ENCODE results near the gene KCNK1.

Gene KCNK1

DNA sequence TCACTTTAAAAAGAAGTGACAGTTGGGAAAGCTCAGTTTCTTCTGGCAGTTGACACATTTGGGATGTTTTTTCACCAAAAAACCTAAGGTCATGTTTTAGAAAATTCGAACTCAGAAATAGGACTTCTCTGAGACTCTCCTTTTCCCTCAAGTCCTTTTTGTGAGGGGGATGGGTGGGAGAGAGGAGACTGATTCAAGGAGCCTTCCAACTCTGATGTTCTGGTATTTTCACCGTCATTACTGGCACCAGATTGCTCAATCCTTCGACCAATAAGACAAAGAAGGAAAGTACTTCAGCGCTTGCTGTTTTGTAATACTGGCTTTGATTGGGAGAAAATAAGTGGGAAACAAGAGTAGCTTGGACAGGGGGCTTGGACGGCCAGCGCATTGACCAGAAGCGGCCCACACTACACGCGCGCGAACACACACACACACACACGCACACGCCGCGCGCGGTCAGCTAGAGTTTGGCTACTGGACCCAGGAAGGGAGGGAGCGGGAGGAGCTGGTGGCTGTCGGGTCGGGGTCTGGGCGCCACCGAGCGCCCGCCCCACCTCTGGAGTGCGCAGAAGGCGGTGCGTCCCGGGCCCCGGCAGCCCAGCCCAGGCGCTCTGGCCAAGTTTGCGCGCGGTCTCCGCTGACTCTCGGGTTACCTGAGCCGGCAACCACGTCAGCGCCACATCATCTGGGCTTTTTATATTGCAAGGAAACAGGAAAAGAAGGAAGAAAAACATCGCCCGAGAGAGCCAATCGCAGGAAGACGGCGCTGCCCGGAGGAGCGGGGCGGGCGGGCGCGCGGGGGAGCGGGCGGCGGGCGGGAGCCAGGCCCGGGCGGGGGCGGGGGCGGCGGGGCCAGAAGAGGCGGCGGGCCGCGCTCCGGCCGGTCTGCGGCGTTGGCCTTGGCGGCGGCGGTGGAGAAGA is at the start of gene KCNK1:
Gene KCNK1, plus strand, starts transcription at position 855 of the 921 bp plus-strand sequence. Its CDS starts 66 bp downstream, at position 921.
- DNase-seq, result no peak

DNA sequence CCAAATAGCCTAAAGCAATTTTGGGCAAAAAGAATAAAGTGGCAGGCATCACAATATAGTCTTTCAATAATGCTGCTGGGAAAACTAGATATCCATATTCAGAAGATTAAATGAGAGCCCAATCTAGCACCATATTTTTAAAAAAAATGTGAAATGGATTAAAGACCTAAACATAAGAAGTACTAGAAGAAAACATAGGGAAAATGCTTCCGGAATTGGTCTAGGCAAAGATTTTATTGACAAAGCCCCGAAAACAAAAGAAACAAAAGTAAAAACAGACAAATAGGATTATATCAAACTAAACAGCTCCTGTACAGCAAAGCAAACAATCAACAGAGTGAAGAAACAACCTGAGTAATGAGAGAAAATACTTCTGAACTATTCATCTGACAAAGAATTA is 48.6 kb upstream of the KCNK1 start:
- no peak for DNase-seq

DNA sequence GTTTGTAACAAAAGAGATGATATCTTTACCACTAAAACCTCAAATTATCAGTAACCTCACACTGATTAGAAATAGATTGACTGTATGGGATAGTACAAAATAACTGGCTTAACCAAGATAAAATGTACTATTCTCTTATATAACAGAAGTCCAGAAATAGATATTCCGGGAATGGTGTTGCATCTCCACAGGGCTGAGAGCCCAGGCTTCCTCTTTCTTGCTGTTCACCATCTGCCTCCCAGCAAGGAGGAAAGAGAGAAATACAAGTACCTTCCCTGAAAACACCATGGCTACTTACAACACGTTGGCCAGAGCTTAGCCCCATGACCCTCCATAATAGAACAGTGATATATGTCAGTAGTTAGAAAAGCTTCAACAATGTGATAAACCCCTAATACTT is 47.0 kb upstream of the KCNK1 start:
- no peak for DNase-seq

DNA sequence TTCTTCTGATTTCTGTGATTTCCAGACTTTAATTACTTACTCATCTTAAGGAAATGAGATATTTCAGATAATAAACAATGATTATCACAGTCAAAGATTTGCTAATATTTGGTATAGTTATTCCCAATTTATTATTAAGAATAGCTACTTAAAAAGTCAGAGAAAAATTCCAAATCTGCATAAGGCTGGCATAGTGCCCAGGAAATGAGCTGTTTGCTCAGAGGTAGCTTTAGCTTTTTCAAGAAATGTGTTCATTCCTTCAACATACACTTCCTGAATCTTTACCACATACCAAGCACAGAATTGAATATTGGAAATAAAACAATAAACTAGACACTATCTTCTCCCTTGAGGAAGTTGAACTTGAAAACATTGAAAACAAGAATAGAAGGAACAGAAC is 44.3 kb upstream of the KCNK1 start:
- no peak for DNase-seq

DNA sequence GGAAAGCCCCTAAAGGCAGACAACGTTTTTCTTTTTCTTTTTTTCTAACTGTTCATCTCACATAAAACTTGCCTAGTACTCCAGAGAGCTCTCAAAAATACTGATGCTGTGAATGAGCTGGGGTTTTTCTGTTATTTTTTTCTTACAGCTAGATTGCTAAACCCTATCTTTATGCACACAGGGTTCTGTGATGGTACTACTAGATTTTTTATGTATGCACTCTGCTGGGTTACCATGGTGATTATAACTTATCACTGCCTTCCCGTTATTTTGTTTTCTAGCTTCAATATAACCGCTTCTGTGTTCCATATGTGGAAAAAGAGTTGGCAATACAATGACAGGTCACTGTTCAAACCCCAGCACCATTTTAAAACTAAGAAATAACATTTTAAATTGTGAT is 43.7 kb upstream of the KCNK1 start:
- DNase-seq, result no peak

DNA sequence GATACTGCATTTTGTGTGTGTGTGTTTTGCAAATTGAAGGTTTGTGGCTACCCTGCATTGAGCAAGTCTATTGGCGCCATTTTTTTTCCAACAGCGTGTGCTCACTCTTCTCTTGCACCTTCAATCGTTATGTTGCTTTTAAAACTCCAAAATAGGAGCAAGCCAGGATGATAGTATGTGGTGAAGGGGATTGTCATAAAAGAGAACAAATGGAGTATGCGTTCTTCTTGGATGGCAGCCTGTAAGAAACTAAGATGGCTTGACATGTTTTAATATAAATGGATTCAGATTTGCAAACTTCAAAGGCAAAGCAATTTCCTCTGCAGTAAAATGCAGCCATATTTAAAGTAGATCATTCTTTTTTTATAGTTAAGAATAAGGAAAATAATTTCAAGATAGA is 43.2 kb upstream of the KCNK1 start:
- DNase-seq, result no peak

DNA sequence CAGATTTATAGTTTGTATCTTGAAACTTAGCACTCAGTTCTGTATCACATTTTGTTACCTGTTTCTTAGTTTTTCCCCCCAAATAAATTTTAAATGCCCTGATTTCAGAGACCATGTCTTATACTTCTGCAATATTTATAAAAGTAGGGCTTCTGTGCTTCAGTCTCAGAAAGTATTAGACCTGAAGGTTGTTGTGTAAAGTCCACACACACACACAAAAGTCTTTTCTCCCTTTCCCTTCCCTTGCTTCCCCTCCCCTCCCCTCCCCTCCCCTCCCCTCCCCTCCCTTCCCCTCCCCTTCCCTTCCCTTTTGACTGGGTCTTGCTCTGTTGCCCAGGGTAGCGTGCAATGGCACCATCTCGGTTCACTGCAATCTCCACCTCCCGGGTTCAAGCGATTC is 41.0 kb upstream of the KCNK1 start:
- no peak for DNase-seq

DNA sequence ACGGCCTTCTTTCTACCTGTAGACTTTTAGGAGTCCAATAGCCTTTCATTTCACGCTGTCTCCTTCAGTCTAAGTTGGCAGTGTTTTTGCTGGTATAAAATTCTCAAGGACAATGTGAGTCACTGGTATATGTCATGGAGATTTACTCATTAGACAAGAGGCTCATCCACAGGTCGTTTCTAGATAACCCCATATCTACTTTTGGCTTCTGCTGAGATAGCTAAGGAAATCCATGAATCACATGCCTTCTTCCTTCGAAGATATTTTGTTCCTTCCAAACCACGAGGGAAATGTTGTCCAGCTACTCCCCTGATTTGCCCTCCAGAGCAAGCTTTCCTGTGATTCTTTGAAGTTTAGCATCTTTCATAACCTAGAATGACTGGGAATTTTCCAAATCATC is 38.5 kb upstream of the KCNK1 start:
- no peak for DNase-seq

DNA sequence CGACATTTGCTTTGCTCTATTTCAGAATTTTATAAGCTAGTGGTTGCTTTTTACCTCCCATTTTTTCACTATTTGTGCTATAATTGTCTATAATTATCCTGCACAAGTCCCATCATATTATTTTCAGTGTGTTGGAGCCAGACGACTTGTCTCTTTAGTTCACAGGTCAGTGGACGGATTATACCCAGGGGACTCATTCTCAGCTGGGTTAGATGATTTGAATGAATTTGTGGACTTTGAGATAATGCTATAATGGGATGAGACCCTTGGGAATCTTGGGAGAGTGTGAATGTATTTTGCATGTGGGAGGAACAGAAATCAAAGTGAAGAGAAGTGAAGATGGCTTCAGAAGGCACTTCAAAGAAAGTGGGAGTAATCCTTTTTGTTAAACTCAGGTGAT is 31.5 kb upstream of the KCNK1 start:
- no peak for DNase-seq

DNA sequence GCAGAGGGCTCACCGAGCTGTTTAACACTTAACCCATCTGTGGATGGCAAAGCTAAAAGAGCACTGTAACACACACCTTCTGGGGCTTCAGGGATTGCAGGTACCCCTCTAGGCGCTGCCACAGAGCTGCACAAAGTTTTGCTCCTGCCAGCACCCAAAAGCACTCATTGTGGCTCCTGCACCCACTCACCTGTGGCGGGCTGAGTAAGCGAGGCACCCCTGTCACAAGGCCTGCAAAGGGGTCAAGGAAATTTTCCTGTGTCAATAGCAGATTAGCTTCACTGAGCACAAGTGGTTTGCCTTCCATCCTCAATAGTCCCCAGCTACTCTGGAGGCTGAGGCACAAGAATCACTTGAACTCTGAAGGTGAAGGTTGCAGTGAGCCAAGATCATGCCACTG is 29.5 kb upstream of the KCNK1 start:
- DNase-seq, result no peak

DNA sequence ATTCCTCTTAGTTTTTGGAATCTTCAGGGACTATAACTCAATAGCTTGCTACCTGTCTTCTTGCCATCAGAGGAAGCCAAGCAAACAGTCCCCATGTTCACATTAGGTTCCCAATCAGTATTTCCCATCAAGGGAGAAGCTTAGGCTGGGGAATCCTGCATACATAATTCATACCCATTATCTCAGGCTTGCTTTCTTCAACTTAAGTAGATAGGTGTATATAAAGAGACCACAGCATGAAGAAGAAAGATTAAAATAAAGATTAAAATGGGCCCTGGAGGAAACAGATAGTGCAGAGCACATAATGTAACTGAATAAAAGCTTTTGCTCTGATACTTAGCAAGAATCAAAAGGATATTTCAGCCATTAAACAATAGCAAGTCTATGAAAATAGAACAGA is 29.0 kb upstream of the KCNK1 start:
- no peak for DNase-seq

DNA sequence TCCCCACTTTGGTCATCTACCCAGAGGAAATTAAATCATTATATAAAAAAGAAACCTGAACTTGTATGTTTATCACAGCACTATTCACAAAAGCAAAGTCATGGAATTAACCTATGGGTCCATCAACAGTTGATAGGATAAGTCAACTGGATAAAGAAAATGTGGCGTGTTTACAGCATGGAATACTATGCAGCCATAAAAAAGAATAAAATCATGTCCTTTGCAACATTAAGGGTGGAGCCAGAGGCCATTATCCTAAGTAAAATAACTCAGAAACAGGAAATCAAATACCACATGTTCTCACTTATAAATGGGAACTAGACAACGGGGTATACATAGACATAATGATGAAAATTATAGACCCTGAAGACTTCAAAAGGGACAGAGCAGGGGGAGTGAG is 27.6 kb upstream of the KCNK1 start:
- no peak for DNase-seq

DNA sequence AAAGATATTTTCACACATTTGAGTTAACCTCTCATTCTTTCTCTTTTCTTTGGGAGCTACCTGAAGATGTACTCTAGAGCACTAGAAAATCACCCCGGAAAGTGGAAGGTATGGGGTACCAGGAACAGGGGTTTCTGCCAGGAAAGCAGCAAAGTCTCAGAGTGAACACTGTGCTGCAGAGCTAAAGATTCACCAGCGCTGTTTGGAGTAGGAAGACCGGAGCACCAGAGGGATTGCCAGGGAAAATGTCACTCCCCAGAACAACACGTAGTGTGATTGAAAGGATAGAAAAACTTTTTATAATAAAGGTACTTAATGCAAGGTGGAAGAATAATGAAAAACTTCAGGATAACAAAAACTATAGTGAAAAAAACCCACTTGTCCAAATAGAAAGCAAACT is 26.7 kb upstream of the KCNK1 start:
- no peak for DNase-seq

DNA sequence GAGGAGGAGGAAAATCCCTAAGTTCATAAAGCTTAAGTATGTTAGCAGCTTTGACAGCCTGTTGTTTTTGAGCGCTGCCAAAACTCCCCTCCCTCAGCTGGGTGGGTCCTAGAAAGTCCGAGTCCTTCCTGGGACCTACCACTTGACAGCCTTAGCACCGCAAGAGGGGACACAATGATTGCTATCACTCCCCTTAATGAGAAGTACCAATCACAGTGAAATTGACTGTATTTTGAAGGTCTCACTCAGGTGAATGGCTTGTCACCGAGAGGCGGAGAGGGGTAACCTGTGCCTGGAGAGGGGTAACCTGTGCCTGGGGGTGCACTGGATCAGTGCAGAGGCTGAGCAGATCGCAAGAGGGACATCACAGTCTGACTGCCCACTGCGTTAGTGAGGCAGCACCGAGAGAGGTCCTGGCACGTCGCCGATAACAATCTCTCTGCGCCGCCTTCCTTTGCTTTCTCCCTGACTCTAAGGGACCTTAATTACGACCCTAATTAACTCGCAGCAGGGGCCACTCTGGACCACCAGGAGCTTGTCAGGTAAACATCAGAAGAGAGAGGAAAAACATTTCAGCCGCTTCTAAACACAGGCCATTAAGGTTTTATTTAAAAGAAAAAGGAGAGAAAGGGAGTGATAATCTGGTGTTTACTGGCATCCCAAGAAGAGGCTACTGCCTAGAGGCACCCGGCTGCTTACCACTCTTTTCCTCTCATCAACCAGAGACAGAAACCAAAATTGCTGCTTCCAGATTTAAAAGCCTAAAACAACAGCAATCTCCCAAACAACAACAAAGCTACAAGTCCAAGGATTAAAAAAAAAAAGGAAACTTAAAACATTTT is 25.7 kb upstream of the KCNK1 start:
- no peak for DNase-seq

DNA sequence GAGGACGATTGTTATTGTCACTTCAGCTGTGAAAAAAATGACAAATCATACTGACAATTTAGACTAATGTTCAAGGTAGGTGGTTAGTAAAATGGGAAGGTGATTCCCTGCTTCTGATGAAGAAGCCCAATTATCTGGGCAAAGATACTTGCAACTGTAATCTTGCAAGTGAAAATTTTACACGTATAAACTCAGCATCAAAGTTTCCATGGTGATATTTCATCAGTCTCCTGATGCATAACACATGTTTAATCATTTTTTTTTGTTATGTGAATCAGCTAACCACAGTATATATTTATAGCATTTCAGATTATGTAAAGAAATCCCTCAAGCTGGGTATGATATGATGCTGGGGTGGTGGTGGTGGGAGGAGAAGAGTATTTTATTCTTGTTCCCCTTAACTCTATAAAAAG is 16.4 kb upstream of the KCNK1 start:
- DNase-seq, result no peak

DNA sequence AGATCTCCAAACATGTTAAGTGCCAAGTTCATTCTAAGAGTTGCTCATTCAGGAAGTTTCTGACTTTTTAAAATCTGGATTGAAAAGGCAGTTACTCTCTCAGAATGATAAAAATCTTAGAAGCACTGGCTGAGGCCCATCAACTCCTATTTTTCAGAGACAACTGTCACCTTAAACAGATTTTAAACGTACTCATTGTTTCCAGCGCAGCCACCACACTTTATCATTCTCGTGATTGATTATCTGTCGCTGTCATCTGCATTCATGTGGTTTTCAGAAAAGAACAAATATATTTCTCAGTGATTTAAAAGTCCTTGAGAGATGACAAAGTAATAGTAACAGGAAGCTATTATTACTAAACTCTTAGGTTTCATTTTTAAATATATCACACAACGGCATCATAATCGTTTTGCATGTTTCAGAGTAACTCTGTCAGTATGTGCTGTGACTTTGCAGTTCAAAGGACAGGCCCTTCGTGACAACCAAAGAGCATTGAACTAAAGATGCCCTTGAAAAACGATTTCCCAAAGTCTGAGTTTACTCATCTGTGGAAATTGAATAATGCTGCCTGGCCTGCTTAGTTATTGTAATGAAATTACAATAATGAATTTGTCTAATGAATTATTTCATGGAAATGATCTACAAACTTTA is 14.9 kb upstream of the KCNK1 start:
- no peak for DNase-seq

DNA sequence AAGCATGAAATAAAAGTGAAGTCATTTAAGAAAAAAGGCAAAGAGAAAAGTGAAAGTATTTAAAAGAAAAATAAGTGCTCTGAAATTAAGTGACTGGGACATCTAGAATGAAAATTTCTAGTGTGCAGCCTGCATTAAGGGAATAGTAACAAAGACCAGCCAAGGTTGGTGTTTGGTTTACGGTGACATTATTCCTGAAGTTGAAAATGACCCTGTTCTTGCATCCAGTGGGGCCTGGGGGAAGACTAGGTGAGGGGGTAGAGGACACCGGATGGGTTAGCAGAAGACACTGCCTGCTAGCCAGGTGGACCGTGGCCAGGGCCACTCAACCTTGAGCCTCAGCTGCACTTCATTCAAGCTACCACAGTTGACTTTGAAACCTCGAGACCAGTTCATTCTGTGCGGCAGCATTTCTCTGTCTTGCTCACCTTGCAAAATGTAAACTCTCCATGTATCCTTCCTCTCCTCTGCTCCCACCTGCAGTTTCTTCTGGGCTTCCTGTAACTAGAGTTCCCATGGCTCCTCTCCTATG is 14.3 kb upstream of the KCNK1 start:
- no peak for DNase-seq

DNA sequence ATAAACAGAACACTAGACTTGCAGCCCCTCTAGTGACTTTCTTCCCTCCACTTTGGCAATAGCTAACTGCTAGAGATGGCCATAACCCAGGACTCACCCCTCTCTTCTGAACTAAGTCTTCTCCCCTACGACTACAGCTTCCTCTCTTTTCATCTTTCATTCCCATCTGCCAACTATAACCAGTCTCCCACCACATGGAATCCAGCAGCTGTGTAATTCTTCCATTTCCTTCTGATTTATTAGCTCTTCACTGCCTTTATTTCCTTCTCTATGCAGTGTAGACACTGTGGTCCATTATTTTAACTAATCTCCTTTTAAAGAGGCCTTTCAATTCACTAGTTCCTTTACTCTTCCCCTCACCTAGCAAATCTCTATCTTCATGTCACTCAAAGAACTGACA is 13.4 kb upstream of the KCNK1 start:
- DNase-seq, result no peak

DNA sequence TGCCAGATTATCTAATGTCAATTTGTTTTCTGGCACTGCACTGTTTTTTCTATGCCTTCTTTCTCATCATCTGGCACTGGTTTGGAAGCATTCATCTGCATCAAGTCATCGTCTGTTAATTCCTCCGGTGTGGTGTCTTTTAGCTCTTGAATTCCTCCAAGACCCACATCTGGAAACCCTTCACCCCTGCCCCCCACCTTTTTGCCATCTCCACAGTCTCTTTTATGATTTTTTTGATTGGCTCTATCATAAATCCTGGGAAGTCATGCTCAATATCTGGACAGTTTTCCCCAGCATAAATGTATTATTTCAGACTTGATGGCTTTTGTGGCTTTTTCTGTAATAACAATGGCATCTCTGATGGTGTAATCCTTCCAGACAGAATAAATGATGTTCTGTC is 10.4 kb upstream of the KCNK1 start:
- DNase-seq, result no peak

DNA sequence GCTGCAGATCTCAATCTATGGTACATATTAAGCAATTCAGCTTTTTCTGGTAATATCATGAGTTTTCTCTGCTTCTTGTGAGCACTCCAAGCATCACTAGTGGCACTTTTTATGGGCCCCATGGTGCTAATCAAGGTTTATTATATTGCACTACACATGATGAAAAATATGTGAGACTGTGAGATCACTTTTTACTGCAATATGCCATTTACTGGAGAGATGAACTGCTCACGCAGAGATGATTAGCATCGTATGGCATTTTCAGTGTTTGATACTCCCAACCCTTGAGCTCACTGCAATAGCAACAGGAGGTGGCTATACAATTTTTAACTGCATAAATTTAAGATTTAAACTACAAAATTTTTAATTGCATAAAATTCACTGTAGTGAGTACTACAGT is 8.7 kb upstream of the KCNK1 start:
- no peak for DNase-seq

DNA sequence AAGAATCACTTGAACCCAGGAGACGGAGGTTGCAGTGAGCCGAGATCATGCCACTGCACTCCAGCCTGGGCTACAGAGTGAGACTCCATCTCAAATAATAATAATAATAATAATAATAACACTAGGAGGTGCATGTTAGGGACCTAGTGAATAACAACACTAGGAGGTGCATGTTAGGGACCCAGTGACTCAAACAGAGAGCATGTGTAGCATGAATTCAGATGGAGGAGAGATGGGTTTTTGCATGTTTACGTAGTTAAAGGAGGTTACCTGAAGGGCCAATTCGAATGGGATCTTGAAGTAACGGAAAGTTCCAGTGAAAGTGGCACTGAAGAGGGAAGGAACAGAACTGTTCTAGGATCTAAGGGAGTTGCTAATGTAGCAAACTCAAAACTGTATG is 7.1 kb upstream of the KCNK1 start:
- DNase-seq, result no peak

DNA sequence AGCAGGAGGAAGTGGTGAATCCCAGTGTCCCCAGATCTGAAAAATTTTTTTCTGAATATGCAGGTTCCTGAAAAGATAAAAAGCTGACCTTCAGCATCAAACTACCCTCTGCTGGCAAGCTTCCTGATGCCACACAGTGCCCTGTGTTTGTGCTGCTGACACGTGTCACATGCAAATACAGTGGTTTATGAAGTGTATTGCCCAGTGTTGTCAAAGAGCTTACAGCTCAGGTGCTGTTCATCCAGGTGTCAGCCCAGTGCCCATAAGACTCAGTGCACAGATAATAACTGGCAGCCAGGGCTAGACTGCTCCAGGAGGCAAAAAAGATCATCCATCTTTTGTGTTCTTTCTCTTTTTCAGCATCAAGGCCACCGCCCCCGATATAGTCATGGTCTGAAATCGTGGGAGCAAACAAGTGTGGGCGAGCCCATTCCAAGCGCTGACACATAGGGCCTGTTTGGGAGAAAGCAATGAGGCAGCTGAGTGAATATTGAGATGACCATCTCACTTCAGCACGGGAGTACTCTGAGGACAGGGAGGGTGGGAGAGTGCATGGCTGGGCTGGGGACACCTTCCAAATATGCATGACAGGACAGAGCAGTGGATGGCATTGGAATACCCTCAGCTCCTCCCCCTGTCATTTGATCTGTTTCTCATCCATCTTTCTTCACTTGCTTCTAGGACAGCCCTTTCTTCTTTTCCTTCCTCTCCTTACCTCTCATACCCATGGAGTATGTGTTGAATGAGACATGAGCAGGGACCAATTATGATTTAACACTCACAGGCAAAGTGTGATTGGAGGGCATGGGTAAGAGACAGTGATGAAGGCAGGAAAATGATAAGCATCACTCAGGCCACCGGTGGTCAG is 6.4 kb upstream of the KCNK1 start:
- no peak for DNase-seq
